ENCODE data around the gene ULK4.
A peak's percentile ranks its signal among the peaks of the same experiment; 100 is the strongest.

ULK4 gene

DNA sequence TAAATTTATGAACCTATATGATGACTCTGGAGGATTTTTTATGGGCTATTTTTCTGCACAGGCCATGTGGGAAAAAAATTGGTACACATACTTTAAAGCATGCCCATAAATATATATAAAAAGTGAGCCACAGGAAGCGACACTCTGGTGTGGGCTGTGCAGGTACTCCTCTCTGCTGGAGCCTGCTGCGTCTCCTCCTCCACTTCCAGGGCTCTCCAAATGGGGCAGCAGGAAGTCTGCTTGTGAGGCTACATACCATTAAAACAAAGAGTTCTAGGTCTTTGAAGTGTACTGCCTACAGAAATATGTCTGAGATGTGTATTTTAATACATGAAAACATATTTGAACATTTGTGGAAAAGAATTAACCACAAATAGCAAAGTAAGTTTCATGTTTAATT is 627.5 kb downstream of the ULK4 start:
- DNase-seq: no peak

DNA sequence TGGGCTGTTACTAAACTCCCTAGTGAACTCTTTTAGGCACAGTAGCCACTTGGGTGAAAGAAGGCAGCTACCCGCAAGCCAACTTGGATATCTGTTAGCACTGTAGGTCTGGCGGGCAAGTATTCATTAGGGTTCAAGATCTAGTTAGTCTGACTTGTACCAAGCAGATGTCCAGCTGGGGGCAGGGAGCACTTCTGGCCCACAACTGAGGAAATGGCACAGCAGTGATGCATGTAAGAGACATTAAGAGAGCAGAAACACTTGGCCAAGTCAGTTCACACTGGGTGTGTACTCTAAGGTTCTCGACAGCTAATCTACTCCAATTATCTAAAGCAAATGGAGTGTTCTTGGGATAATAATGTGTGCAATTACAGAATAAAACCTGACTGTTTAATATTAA is 630.9 kb downstream of the ULK4 start:
- no peak for DNase-seq

DNA sequence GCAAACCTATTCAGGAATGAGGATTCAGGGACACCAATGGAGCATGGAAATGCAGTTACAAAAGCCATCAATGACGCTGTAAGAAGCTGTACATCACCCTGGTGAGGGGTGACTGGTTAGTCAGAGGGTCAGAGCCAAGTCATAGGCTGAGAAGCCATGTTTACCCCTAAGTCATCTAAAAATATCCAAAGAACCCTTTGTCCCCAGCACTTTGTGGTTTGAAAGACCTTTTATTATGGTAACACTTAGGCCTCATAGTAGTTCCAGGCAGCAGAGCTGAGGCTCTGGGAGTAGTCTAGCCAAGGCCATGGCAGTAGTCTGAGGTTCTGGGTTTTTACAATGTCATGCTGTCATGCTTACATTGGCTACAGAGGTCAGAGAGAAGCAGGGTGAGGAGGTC is 631.4 kb downstream of the ULK4 start:
- no peak for DNase-seq

DNA sequence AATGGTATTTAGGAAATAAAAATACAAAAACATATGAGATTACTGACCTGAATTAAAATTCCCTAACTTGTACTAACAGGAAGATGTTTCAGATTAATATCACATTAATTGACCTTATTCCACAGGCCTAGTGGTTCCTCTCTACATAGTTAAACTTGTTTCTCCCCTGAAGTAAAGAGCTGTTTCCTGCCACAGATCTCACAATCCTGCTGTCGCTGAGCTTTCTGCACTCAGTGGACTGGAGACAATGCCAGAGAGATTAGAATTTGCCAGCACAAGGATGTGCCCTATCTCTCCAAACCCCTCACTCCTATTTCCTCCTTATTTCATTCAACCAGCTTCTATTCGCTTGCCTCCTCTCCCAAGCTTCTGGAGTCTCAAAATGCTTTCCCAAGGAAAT is 632.0 kb downstream of the ULK4 start:
- DNase-seq: no peak

DNA sequence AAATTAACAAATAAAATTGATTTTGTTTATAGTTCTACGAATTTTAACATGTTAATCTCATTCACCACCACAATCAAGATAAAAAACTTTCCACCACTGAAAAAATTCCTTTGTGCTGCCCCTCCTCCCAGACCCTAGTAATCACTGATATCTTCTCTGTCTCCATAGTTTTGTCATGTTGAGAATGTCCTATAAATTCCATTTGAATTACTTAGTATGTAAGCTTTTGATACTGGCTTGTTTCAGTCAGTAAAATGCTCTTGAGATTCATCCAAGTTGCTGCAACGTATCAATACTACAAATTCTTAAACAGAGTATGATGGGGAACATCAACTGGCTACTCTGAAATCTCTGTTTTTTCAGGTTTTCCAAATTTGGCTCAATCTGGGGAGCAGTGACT is 633.0 kb downstream of the ULK4 start:
- DNase-seq: no peak

DNA sequence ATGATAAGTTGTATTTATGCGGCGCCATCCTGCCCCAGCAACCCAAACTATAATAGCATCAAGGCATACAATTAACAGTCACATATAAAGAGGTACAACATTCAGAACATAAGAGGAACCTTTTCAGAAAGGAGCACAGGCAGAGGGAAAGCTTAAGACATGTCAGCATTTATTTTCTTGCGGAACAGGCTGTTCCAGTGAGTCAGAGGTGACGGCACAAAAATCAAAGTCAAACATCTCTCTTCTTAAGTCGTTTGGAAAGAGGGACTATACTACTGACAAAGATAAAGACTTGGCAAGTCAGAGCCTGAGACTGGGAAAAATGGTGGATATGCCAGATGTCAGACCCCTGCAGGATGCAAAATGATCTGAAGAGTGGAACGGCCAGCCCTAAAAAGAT is 634.2 kb downstream of the ULK4 start:
- DNase-seq: no peak

DNA sequence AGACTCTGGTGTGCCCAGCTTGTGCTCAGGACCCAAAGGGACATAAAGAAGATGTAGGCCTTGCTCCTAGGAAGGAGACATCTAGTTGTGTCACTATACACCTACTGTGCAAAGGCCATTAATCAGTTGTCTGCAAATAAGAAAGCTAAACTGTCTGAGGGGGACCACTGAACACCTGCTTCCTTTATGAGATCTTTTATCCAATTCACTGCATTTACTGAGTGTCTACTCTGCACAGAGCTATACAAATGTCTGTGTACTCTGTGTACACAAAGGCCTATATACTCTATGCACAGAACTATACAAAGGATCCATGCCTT is 637.8 kb downstream of the ULK4 start:
- DNase-seq: no peak

DNA sequence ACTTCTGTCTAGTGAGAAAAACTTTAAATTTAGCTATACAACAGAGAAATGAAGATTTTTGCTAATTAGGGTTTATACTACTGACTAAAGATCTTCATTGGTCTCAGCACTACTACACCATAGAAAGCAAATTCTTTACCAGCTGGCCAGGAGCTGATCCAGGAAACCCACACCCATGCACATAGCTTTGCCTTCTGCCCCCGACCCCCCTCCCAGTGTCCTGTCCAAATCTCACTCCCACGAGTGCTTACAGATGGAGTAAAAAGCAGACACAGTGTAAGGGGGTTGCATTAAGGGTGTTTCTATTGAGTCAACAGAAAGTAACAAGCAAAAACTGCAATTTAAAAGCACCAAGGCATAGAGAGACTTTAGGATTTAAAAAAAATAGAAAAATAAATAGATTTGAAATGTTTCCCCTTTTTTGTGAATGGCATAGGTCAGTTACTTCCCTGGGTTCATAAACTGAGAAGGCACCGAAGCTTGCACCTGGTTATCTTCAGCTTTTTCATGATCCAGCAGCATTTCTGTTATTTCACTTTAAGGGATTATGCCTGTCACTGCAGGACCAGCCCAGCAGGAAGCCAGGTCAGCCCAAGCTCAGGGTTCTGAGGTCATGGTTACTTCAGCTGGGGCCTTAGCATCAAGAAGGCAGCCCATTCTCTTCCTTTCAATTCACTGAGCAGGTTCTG is 638.3 kb downstream of the ULK4 start:
- no peak for DNase-seq

DNA sequence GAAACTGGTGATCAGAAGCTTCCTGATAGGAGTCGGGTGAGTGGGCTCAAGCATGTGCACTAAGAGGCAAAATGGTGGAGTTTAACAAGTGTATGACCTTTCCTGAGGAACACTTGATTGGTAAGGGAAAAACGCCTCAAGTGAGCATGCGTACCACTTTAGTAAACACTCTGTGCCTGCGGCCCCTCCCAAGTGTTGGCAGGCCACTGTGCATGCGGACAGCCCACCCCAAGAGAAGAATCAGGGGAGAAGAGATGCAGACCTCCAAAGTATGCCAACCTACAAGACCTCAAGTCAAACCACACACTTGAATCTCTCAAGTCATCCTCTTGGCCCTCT is 640.3 kb downstream of the ULK4 start:
- no peak for DNase-seq

DNA sequence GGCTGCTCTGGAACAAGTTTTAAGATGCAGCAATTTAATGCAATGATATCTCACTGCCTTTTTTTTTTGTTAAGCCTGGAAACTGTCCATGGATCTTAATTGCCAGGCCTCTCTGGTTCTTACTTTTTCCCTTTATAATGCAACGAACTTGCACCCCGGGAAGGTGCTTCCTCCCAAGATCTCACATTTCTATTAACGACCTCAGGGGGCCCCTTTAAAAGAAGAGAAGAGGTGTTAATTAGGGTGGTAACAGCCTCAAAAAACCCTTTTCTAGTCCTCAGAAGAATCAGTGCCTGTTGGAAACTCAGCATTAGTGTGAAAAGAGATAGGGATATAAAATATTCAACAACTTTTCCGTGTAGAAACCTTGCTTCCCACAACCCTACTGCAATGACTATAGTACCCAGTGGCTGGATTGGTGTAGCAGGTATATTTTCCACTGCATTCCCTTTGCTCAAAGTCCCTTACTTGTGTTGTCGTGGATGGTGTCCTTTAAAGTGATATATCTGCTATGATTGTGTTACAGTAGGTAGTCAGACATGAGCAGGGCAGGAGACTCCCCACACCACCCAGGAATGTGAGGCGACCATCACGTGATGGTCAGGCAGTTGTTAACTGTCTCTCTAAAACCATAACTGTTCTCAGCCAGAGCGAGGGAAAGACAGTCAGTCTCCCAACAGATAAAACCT is 640.8 kb downstream of the ULK4 start:
- no peak for DNase-seq

DNA sequence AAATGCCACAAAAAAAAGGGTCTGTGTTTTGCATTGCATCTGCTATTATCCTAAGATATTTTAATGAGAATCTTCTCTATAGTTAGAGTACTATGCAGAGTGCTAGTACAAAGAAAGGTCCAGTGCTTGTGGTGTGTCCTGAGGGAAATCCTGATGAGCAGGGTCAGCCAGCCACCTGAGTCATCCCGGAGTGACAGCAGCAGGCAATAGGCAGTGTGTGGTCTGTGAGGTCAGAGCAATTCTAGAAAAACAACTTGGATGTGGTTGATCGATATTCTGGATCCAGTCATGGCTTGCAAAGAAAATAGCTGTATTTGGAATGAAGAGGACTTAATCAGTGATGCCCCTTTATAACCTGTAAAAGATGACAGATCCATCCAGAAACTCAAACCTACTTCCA is 643.4 kb downstream of the ULK4 start:
- no peak for DNase-seq

DNA sequence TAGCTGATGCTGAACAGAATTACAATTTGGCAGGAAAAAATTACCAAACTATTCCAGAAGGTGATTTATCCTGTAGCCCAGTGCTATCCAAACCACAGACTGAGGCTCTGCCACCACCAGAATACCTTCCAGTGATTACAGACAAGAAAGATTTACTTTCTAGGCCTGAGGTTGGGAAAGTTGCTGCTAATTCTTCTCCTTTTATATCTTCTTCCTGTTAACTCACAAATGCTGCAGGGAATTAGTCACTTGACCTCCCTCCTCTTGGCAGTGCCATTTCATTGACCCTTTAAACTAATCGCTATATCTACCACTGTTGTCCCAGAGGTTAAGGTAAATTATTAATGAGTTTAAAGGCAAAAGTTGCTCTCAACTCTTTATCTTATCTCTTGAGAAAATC is 644.2 kb downstream of the ULK4 start:
- no peak for DNase-seq

DNA sequence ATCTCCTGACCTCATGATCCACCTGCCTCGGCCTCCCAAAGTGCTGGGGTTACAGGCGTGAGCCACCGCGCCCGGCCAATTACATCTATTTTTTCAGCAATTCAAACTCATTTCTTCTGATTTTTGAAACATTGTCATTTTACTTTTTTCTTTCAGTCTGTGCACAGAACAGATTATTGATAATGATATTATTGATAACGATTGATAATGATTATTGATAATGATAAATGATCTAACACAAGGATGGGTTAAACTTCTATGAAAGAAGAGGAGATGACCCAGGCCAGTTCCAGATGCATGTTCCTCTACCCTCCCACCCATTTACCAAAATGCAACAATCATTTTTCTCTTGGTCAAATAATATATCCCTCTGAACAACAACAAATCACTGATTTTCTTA is 644.6 kb downstream of the ULK4 start:
- DNase-seq: no peak

DNA sequence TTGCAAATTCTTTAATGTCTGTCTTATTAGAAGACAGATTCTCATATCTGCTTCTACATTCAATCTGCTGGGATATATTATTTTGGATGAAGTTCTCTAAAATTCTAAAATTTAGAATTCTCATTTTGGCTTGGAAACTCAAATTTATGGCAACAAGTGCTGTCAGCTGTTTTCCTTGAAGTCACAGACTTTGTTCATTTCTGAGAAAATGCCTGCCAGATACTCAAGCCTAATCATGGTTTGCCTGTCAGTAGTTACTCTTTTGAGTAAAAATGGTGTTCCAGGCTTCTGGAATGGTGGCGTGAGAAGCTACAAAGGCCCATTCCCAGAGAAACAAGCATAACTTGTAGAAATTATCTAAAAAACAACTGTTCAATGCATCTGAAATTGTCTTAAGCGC is 646.8 kb downstream of the ULK4 start:
- no peak for DNase-seq

DNA sequence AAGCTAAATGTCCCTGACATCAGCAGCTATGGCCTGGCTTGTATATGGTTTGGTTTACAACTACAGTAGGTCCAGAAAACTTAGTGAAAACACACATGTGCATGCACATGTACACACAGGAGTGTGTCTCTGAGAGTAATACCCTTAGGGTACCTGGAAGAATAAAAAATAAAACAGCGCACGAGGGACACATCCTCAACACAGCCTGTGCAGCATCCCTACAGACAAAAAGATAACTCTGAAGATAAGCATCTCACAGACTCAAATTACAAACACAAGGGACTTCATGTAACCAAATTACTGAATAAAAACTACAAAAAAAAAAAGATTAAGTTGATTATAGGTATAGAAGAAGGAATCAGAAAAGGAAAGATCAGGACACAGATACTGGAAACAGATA is 653.8 kb downstream of the ULK4 start:
- DNase-seq: no peak

DNA sequence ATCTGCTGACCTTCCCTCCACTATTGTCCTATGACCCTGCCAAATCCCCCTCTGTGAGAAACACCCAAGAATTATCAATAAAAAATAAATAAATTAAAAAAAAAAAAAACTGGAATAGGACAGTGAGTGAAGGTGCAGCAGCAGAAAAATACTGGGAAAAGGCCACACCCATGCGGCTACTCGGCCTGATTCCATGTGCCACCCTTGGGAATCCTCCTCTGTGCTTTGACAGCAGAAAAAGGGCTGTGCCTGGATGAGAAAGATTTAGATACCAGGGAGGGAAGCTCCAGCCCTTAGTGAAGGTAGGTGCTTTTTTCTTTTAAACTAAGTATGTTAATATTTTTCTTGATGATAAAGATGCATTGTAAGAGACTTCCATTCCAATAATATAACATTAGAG is 654.8 kb downstream of the ULK4 start:
- no peak for DNase-seq

DNA sequence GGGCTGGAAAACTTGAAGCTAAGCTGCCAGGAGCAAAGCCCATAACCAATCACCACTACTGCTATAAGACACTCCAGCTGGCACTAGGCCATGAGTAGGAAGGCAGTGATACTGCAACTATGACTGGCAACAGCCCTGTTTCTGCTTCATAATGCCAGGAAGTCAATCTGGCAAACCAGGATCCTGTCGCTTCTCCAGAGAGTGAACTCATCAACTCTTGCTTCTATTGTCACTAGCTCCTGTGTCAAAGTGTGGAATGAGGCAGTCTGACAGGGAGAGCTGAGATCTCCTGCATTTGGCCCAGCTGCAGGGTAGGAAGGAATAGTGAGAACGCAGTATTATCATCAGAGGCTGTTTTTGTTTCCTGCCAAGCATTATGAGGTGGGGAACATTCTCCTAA is 657.3 kb downstream of the ULK4 start:
- peak; percentile 13 for DNase-seq

DNA sequence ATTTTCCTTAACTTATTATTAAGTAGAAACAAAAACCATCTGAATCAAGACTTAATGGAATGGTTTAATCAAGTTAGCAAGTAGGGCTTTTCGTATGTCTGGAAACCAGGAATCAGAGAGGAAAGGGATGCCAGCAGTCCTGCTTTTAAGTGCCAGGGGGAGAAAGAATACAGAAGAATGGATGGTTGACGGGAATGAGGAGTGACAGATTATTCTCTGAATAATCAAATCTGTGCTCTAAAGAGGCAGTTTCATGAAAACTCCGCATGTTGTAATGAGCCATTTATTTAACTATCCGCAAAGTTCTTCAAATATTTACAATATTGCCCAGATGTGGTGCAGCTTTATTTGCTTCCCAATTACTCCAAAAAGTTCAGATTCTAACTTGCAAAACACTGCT is 659.6 kb downstream of the ULK4 start:
- DNase-seq: no peak

DNA sequence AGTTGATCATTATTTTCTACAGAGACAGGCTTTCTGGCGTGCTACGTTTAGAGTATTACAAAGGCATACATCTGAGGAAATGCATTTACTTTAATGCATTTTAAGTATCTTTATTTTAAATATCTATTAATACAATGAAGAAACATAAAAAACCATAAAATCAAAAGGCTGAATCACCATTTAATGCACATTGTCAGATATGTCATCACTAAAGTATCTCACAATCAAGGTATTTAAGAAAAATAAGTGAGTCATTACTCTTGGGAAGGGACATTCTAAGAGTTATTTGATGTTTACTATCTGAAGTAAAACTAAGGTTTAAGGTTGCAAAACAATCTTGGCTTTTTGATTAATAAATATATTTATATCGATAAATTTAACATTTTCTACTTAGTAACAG is 660.4 kb downstream of the ULK4 start:
- no peak for DNase-seq

DNA sequence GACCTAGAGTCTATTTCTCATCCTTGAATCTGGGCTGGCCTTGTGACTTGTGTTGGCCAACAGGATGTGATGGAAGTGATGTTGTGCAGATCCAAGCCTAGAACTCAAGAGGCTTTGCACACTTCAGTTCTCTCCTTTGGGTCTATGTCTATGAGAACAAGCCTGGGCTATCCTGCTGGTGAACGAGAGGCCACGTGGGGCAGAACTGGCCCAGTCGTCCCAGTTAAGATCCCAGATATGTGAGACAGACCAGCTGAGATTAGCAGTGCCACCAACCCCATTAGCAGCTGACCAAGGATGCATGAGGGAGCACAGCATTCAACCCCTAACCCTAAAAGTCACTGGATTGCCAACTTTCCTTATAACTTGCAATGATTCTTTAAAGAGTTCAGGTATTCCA is 662.9 kb downstream of the ULK4 start:
- DNase-seq: no peak

DNA sequence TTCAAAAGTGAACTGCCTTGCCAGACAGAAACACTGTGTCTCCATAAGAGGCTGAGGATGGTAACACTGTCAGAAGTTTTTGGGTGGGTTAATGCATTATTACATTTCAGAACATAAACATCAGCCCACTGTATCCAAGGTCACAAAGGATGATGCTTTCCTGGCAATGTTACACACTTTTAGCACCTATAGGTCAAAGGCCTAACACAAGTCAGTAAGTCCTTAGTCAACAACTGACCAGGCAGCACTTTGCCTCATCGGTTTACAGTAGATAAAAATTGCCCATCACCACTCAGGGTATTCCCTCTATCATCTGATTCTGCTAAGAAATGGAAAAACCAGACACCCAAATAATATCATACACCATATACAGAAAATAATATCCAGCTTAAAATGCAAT is 664.2 kb downstream of the ULK4 start:
- DNase-seq: no peak

DNA sequence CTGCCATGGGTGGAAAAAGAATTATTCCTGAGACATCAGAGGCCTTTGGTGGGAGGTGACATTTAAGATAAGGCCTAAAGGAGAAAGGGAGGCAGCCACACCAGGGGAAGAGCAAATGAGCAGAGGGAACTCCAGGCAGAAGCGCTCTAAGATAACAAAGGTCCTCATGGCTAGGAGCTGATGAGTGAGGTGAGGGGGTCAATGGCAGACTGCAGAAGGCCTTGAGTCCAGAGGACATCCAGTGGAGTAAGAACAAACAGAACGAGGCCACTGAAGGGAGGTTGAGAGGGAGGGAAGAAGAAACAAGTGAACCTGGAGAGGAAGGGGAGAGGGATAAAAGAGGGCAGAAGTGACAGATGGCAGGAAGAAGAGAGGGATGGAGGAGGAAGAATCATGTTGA is 665.3 kb downstream of the ULK4 start:
- no peak for DNase-seq

DNA sequence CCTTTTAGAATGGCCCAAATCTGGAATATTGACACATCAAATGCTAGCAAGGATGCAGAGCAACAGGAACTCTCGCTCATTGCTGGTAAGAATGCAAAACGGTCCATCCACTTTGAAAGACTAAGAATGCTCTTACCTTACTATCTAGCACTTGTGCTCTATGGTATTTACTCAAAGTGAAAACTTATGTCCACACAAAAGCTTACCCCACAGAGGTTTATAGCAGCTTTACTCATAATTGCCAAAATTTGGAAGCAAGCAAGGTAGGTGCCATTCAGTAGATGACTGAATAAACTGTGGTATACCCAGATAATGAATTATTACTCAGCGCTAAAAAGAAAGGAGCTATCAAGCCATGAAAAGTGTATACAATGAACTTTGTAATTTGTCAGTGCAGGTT is 666.2 kb downstream of the ULK4 start:
- DNase-seq: no peak

DNA sequence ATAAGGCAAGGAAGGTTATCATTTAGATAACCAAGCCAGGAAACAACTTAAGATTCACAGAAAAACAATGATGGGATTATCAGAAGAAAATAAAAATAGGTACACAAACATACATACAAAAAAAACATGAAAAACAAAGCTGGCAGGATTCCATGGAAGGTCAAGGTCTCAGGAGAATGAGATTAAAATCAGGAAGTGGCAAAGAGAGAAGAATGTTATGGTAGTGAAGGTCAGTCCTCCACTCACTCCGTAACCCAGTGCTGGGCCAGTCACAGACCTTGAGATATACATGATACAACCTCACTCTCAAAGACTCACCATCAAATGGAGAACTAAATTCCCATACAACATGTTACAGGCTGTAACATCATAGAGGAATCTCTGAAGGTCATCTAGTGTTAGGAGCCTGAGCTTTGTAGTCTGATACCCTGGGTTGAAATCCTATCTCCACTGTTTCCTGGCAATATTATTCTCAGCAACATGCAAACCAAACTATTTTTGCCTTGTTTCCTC is 668.7 kb downstream of the ULK4 start:
- no peak for DNase-seq

DNA sequence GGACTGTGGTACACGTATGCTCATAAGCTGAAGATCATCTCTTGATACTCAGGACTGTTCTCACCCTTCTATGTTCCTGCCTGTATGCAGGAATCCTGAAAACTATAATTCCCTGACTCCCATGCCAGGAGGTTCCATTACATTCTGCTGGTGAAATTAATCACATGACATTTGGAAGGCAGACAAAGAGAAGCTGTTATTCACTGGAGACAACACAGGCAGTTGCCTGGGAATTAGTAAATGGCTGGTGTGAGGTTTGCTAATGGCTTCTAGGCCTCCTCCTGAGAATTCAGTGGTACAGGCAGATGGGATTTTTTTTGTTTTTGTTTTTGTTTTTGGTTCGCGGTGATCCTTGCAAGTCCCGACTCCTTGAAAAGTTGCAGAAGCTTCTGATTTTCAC is 671.2 kb downstream of the ULK4 start:
- no peak for DNase-seq
